Measurements from ENCODE around the gene CAMTA1. TPM values are rescaled to one million over a fixed set of nuclear protein-coding genes. Genes with fewer than 3 reads are reported as not detected.

CAMTA1 gene
- polyA plus RNA-seq, 2 donors = 61.1 to 75.0 TPM

GRCh38 chr1:7640920-7641585 is 855.8 kb downstream of the CAMTA1 start:
- no peaks in the 10 kb centered on the region for H3K27me3 ChIP-seq (ENCODE audit: control insufficient read depth in 1 of 2, insufficient read depth in 2 of 2, low read length in 2 of 2)
- no peak overlapping the region for H3K4me3 ChIP-seq (ENCODE audit: low read depth in 1 of 2, low read length in 2 of 2)
- H3K9me3 ChIP-seq (ENCODE audit: control insufficient read depth in 2 of 2, insufficient read depth in 1 of 2, low read depth in 1 of 2, low read length in 1 of 2) = peaks cover 0 to 3% of the 10 kb centered on the region in 2 donors
- H3K27ac ChIP-seq (ENCODE audit: low read depth in 2 of 2, low read length in 1 of 2) = no peak overlapping the region
- no peaks in the 10 kb centered on the region for H3K36me3 ChIP-seq (ENCODE audit: control insufficient read depth in 2 of 2, insufficient read depth in 2 of 2, low read length in 1 of 2)
- H3K4me1 ChIP-seq (ENCODE audit: control insufficient read depth in 2 of 2, insufficient read depth in 2 of 2, low read length in 1 of 2) = peaks cover 0 to 5% of the 10 kb centered on the region in 2 donors
- 80% methylated on average over 18 of the region's 18 CpGs for WGBS, 2 donors

GRCh38 chr1:7641587-7642417 is 856.5 kb downstream of the CAMTA1 start:
- 71 to 72% methylated on average over 16 to 18 of the region's 18 CpGs for WGBS, 2 donors
- Histone ChIP-seq H3K4me1 (ENCODE audit: control insufficient read depth in 2 of 2, insufficient read depth in 2 of 2, low read length in 1 of 2) (peaks cover 0 to 5% of the 10 kb centered on the region in 2 donors), H3K27me3 (ENCODE audit: control insufficient read depth in 1 of 2, insufficient read depth in 2 of 2, low read length in 2 of 2) (no peaks in the 10 kb centered on the region)

GRCh38 chr1:7642418-7642704 is 857.1 kb downstream of the CAMTA1 start:
- no peak overlapping the region for H3K4me3 ChIP-seq (ENCODE audit: low read depth in 1 of 2, low read length in 2 of 2)
- 85 to 94% methylated on average over 9 of the region's 9 CpGs for WGBS, 2 donors
- H3K27ac ChIP-seq (ENCODE audit: low read depth in 2 of 2, low read length in 1 of 2) = no peak overlapping the region
- H3K4me1 ChIP-seq (ENCODE audit: control insufficient read depth in 2 of 2, insufficient read depth in 2 of 2, low read length in 1 of 2) = peaks cover 0 to 5% of the 10 kb centered on the region in 2 donors
- H3K36me3 ChIP-seq (ENCODE audit: control insufficient read depth in 2 of 2, insufficient read depth in 2 of 2, low read length in 1 of 2) = no peaks in the 10 kb centered on the region
- peaks cover 0 to 3% of the 10 kb centered on the region in 2 donors for H3K9me3 ChIP-seq (ENCODE audit: control insufficient read depth in 2 of 2, insufficient read depth in 1 of 2, low read depth in 1 of 2, low read length in 1 of 2)
- H3K27me3 ChIP-seq (ENCODE audit: control insufficient read depth in 1 of 2, insufficient read depth in 2 of 2, low read length in 2 of 2) = no peaks in the 10 kb centered on the region

More at GRCh38 chr1:7641587-7642417, 856.5 kb downstream of the CAMTA1 start:
- no peak overlapping the region for H3K27ac ChIP-seq (ENCODE audit: low read depth in 2 of 2, low read length in 1 of 2)
- peaks cover 0 to 3% of the 10 kb centered on the region in 2 donors for H3K9me3 ChIP-seq (ENCODE audit: control insufficient read depth in 2 of 2, insufficient read depth in 1 of 2, low read depth in 1 of 2, low read length in 1 of 2)
- H3K4me3 ChIP-seq (ENCODE audit: low read depth in 1 of 2, low read length in 2 of 2) = no peak overlapping the region
- H3K36me3 ChIP-seq (ENCODE audit: control insufficient read depth in 2 of 2, insufficient read depth in 2 of 2, low read length in 1 of 2) = no peaks in the 10 kb centered on the region

- H3K4me3 ChIP-seq (ENCODE audit: low read depth in 1 of 2, low read length in 2 of 2) = no peak overlapping the region
- peaks cover 0 to 5% of the 10 kb centered on the region in 2 donors for H3K4me1 ChIP-seq (ENCODE audit: control insufficient read depth in 2 of 2, insufficient read depth in 2 of 2, low read length in 1 of 2)
- 75 to 83% methylated on average over 3 of the region's 3 CpGs for WGBS, 2 donors
- H3K27ac ChIP-seq (ENCODE audit: low read depth in 2 of 2, low read length in 1 of 2) = no peak overlapping the region
- no peaks in the 10 kb centered on the region for H3K36me3 ChIP-seq (ENCODE audit: control insufficient read depth in 2 of 2, insufficient read depth in 2 of 2, low read length in 1 of 2)
- H3K9me3 ChIP-seq (ENCODE audit: control insufficient read depth in 2 of 2, insufficient read depth in 1 of 2, low read depth in 1 of 2, low read length in 1 of 2) = peaks cover 0 to 3% of the 10 kb centered on the region in 2 donors
- no peaks in the 10 kb centered on the region for H3K27me3 ChIP-seq (ENCODE audit: control insufficient read depth in 1 of 2, insufficient read depth in 2 of 2, low read length in 2 of 2)
These were observed 857.7 kb downstream of the CAMTA1 start for GRCh38 chr1:7642781-7643529.

DNA sequence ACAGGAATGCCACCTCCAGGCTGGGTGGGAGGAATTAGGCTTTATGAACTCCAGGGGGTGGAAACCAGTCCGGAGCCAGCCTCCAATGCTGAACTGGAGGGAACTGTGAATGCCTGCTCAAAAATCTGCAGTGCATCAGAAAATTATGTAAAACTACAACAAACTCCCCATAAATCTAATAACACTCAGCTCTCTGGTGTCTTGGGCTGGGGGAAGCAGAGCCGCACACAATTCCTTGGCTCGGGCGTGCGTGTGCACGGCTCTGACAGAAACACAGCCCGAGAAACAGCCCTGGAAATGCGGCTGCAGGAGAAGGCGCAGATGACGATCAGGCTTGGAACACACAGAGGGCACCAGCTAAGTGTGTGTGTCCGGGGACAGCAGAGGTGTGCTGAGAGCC is 858.3 kb downstream of the CAMTA1 start:
- no peak overlapping the region for H3K27ac ChIP-seq (ENCODE audit: low read depth in 2 of 2, low read length in 1 of 2)
- 76 to 85% methylated on average over 11 of the region's 11 CpGs for WGBS, 2 donors
- no peaks in the 10 kb centered on the region for H3K27me3 ChIP-seq (ENCODE audit: control insufficient read depth in 1 of 2, insufficient read depth in 2 of 2, low read length in 2 of 2)
- peaks cover 0 to 3% of the 10 kb centered on the region in 2 donors for H3K9me3 ChIP-seq (ENCODE audit: control insufficient read depth in 2 of 2, insufficient read depth in 1 of 2, low read depth in 1 of 2, low read length in 1 of 2)
- peaks cover 0 to 5% of the 10 kb centered on the region in 2 donors for H3K4me1 ChIP-seq (ENCODE audit: control insufficient read depth in 2 of 2, insufficient read depth in 2 of 2, low read length in 1 of 2)
- H3K36me3 ChIP-seq (ENCODE audit: control insufficient read depth in 2 of 2, insufficient read depth in 2 of 2, low read length in 1 of 2) = no peaks in the 10 kb centered on the region
- H3K4me3 ChIP-seq (ENCODE audit: low read depth in 1 of 2, low read length in 2 of 2) = no peak overlapping the region

DNA sequence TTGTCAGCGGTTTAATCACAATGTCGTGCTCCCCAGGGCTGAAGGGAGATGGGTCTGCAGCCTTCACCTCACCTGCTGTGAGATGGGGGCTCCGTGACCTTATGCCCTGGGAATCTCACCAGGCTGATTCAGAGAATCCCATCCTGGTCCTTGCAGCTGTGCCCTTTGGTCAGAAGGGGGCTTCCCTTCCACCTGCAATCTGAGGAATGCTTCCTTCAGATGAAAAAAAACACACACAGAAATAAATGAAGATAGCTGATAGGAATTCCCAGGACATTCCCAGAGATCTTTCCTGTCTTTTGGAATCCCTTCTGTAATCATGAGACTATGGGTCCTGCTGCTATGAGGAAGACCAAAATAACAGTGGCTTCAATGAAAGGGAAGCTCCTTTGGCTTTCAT is 858.8 kb downstream of the CAMTA1 start:
- Histone ChIP-seq H3K27ac (ENCODE audit: low read depth in 2 of 2, low read length in 1 of 2) (no peak overlapping the region), H3K36me3 (ENCODE audit: control insufficient read depth in 2 of 2, insufficient read depth in 2 of 2, low read length in 1 of 2) (no peaks in the 10 kb centered on the region), H3K4me1 (ENCODE audit: control insufficient read depth in 2 of 2, insufficient read depth in 2 of 2, low read length in 1 of 2) (peaks cover 0 to 5% of the 10 kb centered on the region in 2 donors), H3K4me3 (ENCODE audit: low read depth in 1 of 2, low read length in 2 of 2) (no peak overlapping the region), H3K9me3 (ENCODE audit: control insufficient read depth in 2 of 2, insufficient read depth in 1 of 2, low read depth in 1 of 2, low read length in 1 of 2) (peaks cover 0 to 3% of the 10 kb centered on the region in 2 donors), H3K27me3 (ENCODE audit: control insufficient read depth in 1 of 2, insufficient read depth in 2 of 2, low read length in 2 of 2) (no peaks in the 10 kb centered on the region)
- whole genome bisulfite sequencing, 2 donors = 84 to 85% methylated on average over 3 of the region's 3 CpGs

GRCh38 chr1:7644961-7645750 is 859.9 kb downstream of the CAMTA1 start:
- H3K27me3 ChIP-seq (ENCODE audit: control insufficient read depth in 1 of 2, insufficient read depth in 2 of 2, low read length in 2 of 2) = no peaks in the 10 kb centered on the region
- H3K9me3 ChIP-seq (ENCODE audit: control insufficient read depth in 2 of 2, insufficient read depth in 1 of 2, low read depth in 1 of 2, low read length in 1 of 2) = peaks cover 0 to 3% of the 10 kb centered on the region in 2 donors
- WGBS, 2 donors = 54 to 57% methylated on average over 16 of the region's 16 CpGs
- no peak overlapping the region for H3K27ac ChIP-seq (ENCODE audit: low read depth in 2 of 2, low read length in 1 of 2)
- no peaks in the 10 kb centered on the region for H3K36me3 ChIP-seq (ENCODE audit: control insufficient read depth in 2 of 2, insufficient read depth in 2 of 2, low read length in 1 of 2)
- H3K4me3 ChIP-seq (ENCODE audit: low read depth in 1 of 2, low read length in 2 of 2) = no peak overlapping the region
- peaks cover 0 to 5% of the 10 kb centered on the region in 2 donors for H3K4me1 ChIP-seq (ENCODE audit: control insufficient read depth in 2 of 2, insufficient read depth in 2 of 2, low read length in 1 of 2)

- no peaks in the 10 kb centered on the region for H3K36me3 ChIP-seq (ENCODE audit: control insufficient read depth in 2 of 2, insufficient read depth in 2 of 2, low read length in 1 of 2)
- H3K27me3 ChIP-seq (ENCODE audit: control insufficient read depth in 1 of 2, insufficient read depth in 2 of 2, low read length in 2 of 2) = no peaks in the 10 kb centered on the region
- no peak overlapping the region for H3K27ac ChIP-seq (ENCODE audit: low read depth in 2 of 2, low read length in 1 of 2)
- peaks cover 0 to 5% of the 10 kb centered on the region in 2 donors for H3K4me1 ChIP-seq (ENCODE audit: control insufficient read depth in 2 of 2, insufficient read depth in 2 of 2, low read length in 1 of 2)
- peaks cover 0 to 3% of the 10 kb centered on the region in 2 donors for H3K9me3 ChIP-seq (ENCODE audit: control insufficient read depth in 2 of 2, insufficient read depth in 1 of 2, low read depth in 1 of 2, low read length in 1 of 2)
- no peak overlapping the region for H3K4me3 ChIP-seq (ENCODE audit: low read depth in 1 of 2, low read length in 2 of 2)
- WGBS, 2 donors = 62 to 63% methylated on average over 7 of the region's 7 CpGs
These were observed 860.4 kb downstream of the CAMTA1 start for GRCh38 chr1:7645751-7646048.

GRCh38 chr1:7646164-7646563 is 860.9 kb downstream of the CAMTA1 start:
- no peaks in the 10 kb centered on the region for H3K27me3 ChIP-seq (ENCODE audit: control insufficient read depth in 1 of 2, insufficient read depth in 2 of 2, low read length in 2 of 2)
- H3K27ac ChIP-seq (ENCODE audit: low read depth in 2 of 2, low read length in 1 of 2) = no peak overlapping the region
- peaks cover 0 to 3% of the 10 kb centered on the region in 2 donors for H3K9me3 ChIP-seq (ENCODE audit: control insufficient read depth in 2 of 2, insufficient read depth in 1 of 2, low read depth in 1 of 2, low read length in 1 of 2)
- no peaks in the 10 kb centered on the region for H3K36me3 ChIP-seq (ENCODE audit: control insufficient read depth in 2 of 2, insufficient read depth in 2 of 2, low read length in 1 of 2)
- H3K4me3 ChIP-seq (ENCODE audit: low read depth in 1 of 2, low read length in 2 of 2) = no peak overlapping the region
- WGBS, 2 donors = 85 to 90% methylated on average over 3 of the region's 3 CpGs
- peaks cover 0 to 5% of the 10 kb centered on the region in 2 donors for H3K4me1 ChIP-seq (ENCODE audit: control insufficient read depth in 2 of 2, insufficient read depth in 2 of 2, low read length in 1 of 2)
